ENCODE data around the gene RNF125.

- TF ChIP-seq ZNF768 (tag by site-specific recombination; IDR thresholded peaks at IDR 0.05) (no peak), CTCF (tag by site-specific recombination; IDR thresholded peaks at IDR 0.05) (no peak), ZNF24 (tag by site-specific recombination; IDR thresholded peaks at IDR 0.05) (no peak), YY1 (tag by site-specific recombination; IDR thresholded peaks at IDR 0.05) (no peak), ZNF514 (tag by site-specific recombination; IDR thresholded peaks at IDR 0.05) (no peak), ZBTB49 (tag by site-specific recombination; IDR thresholded peaks at IDR 0.05; ENCODE audit: low read depth) (no peak), ZNF274 (IDR thresholded peaks at IDR 0.05; ENCODE audit: low read length) (no peak), ZNF274 (tag by site-specific recombination; IDR thresholded peaks at IDR 0.05; ENCODE audit: borderline replicate concordance) (no peak), ZBTB21 (tag by site-specific recombination; IDR thresholded peaks at IDR 0.05) (no peak), ZNF433 (tag by site-specific recombination; IDR thresholded peaks at IDR 0.05; ENCODE audit: low read depth) (no peak), ZNF239 (tag by site-specific recombination; IDR thresholded peaks at IDR 0.05) (no peak), ZNF677 (tag by site-specific recombination; IDR thresholded peaks at IDR 0.05) (no peak)
Measured at GRCh38 chr18:31990823-31991222, 27.8 kb upstream of the RNF125 start.

Measured in HEK293 (cell line).